Endothelial cell of umbilical vein (primary cell): Measurements from ENCODE around the gene ADCY7. TPM values are rescaled to one million over a fixed set of nuclear protein-coding genes. Genes with fewer than 3 reads are reported as not detected.
A peak's percentile ranks its signal among the peaks of the same experiment; 100 is the strongest.

Experiments
- BruUV-seq: library from RNA; stranded (reverse); fragments of 400-500 nt; replicated peaks from 2 replicates; lab custom pipeline; 2021; lab: Mats Ljungman, UMichigan
- CTCF ChIA-PET: fragments of 300-600, 350-600 bp; sonication (Branson Sonifier 250); formaldehyde crosslinking; loops from one replicate; lab custom pipeline; 2021; ENCODE audit warnings: antibody characterized with exemption, inconsistent platforms; lab: Charles Lee
- POLR2A ChIA-PET: fragments of 300-600, 350-600 bp; sonication (Branson Sonifier 250); formaldehyde crosslinking; loops from one replicate; lab custom pipeline; 2021; ENCODE audit warnings: antibody characterized with exemption, inconsistent platforms; lab: Charles Lee
- DNase-seq: peaks from one replicate; pipeline ENCODE4 v3.0.0-alpha.2; 2011; ENCODE audit warnings: low read depth, low spot score
- FAIRE-seq: peaks from 2 replicates; lab custom pipeline; 2011; peaks lifted over from hg19 to GRCh38; lab: Jason Lieb, UNC
- H2AFZ ChIP-seq: 2 replicates; pipeline ENCODE4 v1.6.0; 2012; ENCODE audit warnings: low read depth, low read length, control low read depth, inconsistent platforms
- H3K27ac ChIP-seq: 2 replicates; pipeline ENCODE4 v1.5.1; 2011; ENCODE audit warnings: low read depth, mild to moderate bottlenecking, control low read depth, low read length, moderate library complexity; ENCODE audit not compliant: insufficient read depth
- H3K27me3 ChIP-seq, 2 experiments: 2 replicates each; pipeline versions ENCODE4 v1.6.0 to v1.6.1; 2011; ENCODE audit warnings: low read length in 2 of 2, mixed read lengths in 1 of 2; ENCODE audit not compliant: control insufficient read depth in 2 of 2, insufficient read depth in 2 of 2
- H3K36me3 ChIP-seq, 2 experiments: 2 replicates in 1 of 2; 3 replicates in 1 of 2; pipeline ENCODE4 v1.5.1; 2011; ENCODE audit warnings: low read length in 2 of 2, mild to moderate bottlenecking in 1 of 2, moderate library complexity in 1 of 2; ENCODE audit not compliant: control insufficient read depth in 2 of 2, insufficient read depth in 2 of 2; ENCODE audit errors: extremely low read depth in 1 of 2
- H3K4me1 ChIP-seq: 3 replicates; pipeline ENCODE4 v1.5.1; 2011; ENCODE audit warnings: mild to moderate bottlenecking, low read length; ENCODE audit not compliant: control insufficient read depth, insufficient read depth; ENCODE audit errors: extremely low read depth
- H3K4me2 ChIP-seq: 2 replicates; pipeline ENCODE4 v1.6.1; 2011; ENCODE audit warnings: low read length, control low read depth, mixed read lengths; ENCODE audit not compliant: insufficient read depth
- H3K4me3 ChIP-seq, 3 experiments: fragments of 200-600 bp in 1 of 3; sonication (generic), shearing (Covaris generic) in 1 of 3; replicated peaks in 1 of 3; 2 replicates each; pipeline ENCODE4 v1.5.1; 2011 to 2016; ENCODE audit warnings: control low read depth in 3 of 3, low read length in 3 of 3, mild to moderate bottlenecking in 2 of 3, inconsistent platforms in 1 of 3, low read depth in 1 of 3, moderate library complexity in 1 of 3; ENCODE audit not compliant: insufficient read depth in 1 of 3
- H3K79me2 ChIP-seq: 2 replicates; pipeline ENCODE4 v1.6.0; 2012; ENCODE audit warnings: low read length, inconsistent platforms; ENCODE audit not compliant: control insufficient read depth, insufficient read depth
- H3K9ac ChIP-seq: replicated peaks from 2 replicates; pipeline ENCODE3; 2011; ENCODE audit warnings: low read length, control low read depth; ENCODE audit not compliant: insufficient read depth; ENCODE audit errors: extremely low read depth
- H3K9me1 ChIP-seq: replicated peaks from 3 replicates; pipeline ENCODE4 v1.6.0; 2011; ENCODE audit warnings: mild to moderate bottlenecking, low read length; ENCODE audit not compliant: control insufficient read depth, insufficient read depth; ENCODE audit errors: extremely low read depth
- H3K9me3 ChIP-seq: replicated peaks from 2 replicates; pipeline ENCODE4 v1.5.1; 2012; ENCODE audit warnings: low read length, inconsistent platforms; ENCODE audit not compliant: control insufficient read depth, insufficient read depth
- H4K20me1 ChIP-seq: replicated peaks from 2 replicates; pipeline ENCODE3; 2011; ENCODE audit warnings: mild to moderate bottlenecking, low read length; ENCODE audit not compliant: control insufficient read depth, insufficient read depth; ENCODE audit errors: extremely low read depth
- EZH2 ChIP-seq: IDR thresholded peaks from 2 replicates; pipeline ENCODE4 v1.6.1; 2012; ENCODE audit warnings: borderline replicate concordance, low read depth, mild to moderate bottlenecking, moderate library complexity, low read length, inconsistent platforms; ENCODE audit not compliant: severe bottlenecking
- FOS ChIP-seq: IDR thresholded peaks from 2 replicates; pipeline ENCODE4 v1.6.1; 2011; ENCODE audit warnings: mild to moderate bottlenecking, low read length, moderate library complexity, borderline replicate concordance; ENCODE audit not compliant: insufficient read depth
- GATA2 ChIP-seq: IDR thresholded peaks from 2 replicates; pipeline ENCODE4 v1.7.0; 2011; ENCODE audit warnings: low read depth, mild to moderate bottlenecking, moderate library complexity, mixed read lengths, low read length; ENCODE audit not compliant: insufficient read length, insufficient read depth
- JUN ChIP-seq: IDR thresholded peaks from 2 replicates; pipeline ENCODE4 v1.6.1; 2011; ENCODE audit warnings: borderline replicate concordance, low read depth; ENCODE audit not compliant: insufficient read length, insufficient read depth
- MYC ChIP-seq: IDR thresholded peaks from one replicate; pipeline ENCODE4 v1.6.1; 2011; ENCODE audit warnings: mild to moderate bottlenecking, low read depth, low read length
- POLR2AphosphoS5 ChIP-seq: IDR thresholded peaks from 2 replicates; pipeline ENCODE4 v1.6.1; 2012; ENCODE audit warnings: low read depth, mild to moderate bottlenecking, control low read depth, low read length, moderate library complexity; ENCODE audit not compliant: insufficient read depth
- dilution Hi-C: fragments of 300-500 bp; cut with MboI; formaldehyde crosslinking; loops from one replicate; pipeline ENCODE4 v1.15.0; 2019; ENCODE audit warnings: low sequenced_read_pairs; ENCODE audit not compliant: extremely low pct_ligation_motif_present
- intact Hi-C: fragments of 100-400 bp; cut with micrococcal nuclease; formaldehyde crosslinking; loops from one replicate; pipeline ENCODE4 v1.10.0; 2022
- polyA plus RNA-seq, 4 experiments: library from polyadenylated mRNA; depleted of rRNA in 3 of 4; stranded (reverse) in 3 of 4; unstranded in 1 of 4; fragments of >200 nt; gene quantifications; 2 replicates each; pipeline versions ENCODE4 v1.2.1 to v1.2.3, GENCODE V29; 2011 to 2012; ENCODE audit warnings: missing spikeins in 1 of 4
- total RNA-seq: library from RNA; stranded (reverse); gene quantifications from 2 replicates; pipeline ENCODE4 v1.2.3, GENCODE V29; 2021
- TF ChIP-seq, protein P1 (sequence below): IDR thresholded peaks from 2 replicates; pipeline ENCODE4 v1.6.1; 2011; ENCODE audit not compliant: insufficient read depth, insufficient read length
- TF ChIP-seq, protein P2 (sequence below), 2 donors: IDR thresholded peaks; 1 replicate in 1 of 2; 2 replicates in 1 of 2; pipeline ENCODE4 v1.5.1; 2011; ENCODE audit warnings: low read length in 2 of 2, mild to moderate bottlenecking in 2 of 2, moderate library complexity in 2 of 2, control low read depth in 1 of 2, inconsistent platforms in 1 of 2, low read depth in 1 of 2; ENCODE audit not compliant: insufficient read depth in 1 of 2; ENCODE audit errors: extremely low read depth in 1 of 2

ADCY7 gene
- total and polyA plus RNA-seq, 2 donors (not counting 3 experiments of a cell fraction or from before 2014, with no cell fraction given) = 3.5 to 9.3 TPM

GRCh38 chr16:50313596-50314478, 47.5 kb downstream of the ADCY7 start:
- dilution Hi-C loops (no loop called here), intact Hi-C loops (loop anchor here (2.0 kb wide), 1 partner anchor 67 kb away; no protein-coding TSS in a partner anchor)
- peak overlapping the region; percentile 46 for H3K27ac ChIP-seq
- TF ChIP-seq FOS (peak; percentile 51), EZH2 (no peak)
- peaks cover 12 to 13% of the 10 kb centered on the region in 2 experiments for H3K36me3 ChIP-seq
- H3K9me1 ChIP-seq = no peaks in the 10 kb centered on the region
- no peak overlapping the region for H3K9ac ChIP-seq
- peaks cover 12% of the 10 kb centered on the region for H3K4me1 ChIP-seq
- H3K4me3 ChIP-seq = no peak overlapping the region
- no peaks in the 10 kb centered on the region for H3K9me3 ChIP-seq
- DNase-seq (peak; percentile 51), FAIRE-seq (peak; percentile 81)
- BruUV-seq = no TSS peak
- no peak overlapping the region for H2AFZ ChIP-seq
- ChIA-PET POLR2A (no interaction called here), CTCF (interaction anchor here (0.7 to 3.1 kb wide), 4 partner anchors 16 to 352 kb away, joined by 3 to 15 read pairs (median 4); partner anchors contain the start of gene CNEP1R1)
- H3K4me2 ChIP-seq = no peak overlapping the region
- no peaks in the 10 kb centered on the region for H3K27me3 ChIP-seq
- H3K79me2 ChIP-seq = no peaks in the 10 kb centered on the region
- H4K20me1 ChIP-seq = no peaks in the 10 kb centered on the region

- Histone ChIP-seq H3K27me3 (no peaks in the 10 kb centered on the region), H4K20me1 (no peaks in the 10 kb centered on the region), H3K9me1 (no peaks in the 10 kb centered on the region), H3K36me3 (peaks cover 13% of the 10 kb centered on the region in 2 experiments), H2AFZ (no peak overlapping the region), H3K9ac (no peak overlapping the region), H3K4me2 (no peak overlapping the region), H3K79me2 (no peaks in the 10 kb centered on the region), H3K4me3 (no peak overlapping the region), H3K27ac (no peak overlapping the region), H3K4me1 (peaks cover 12% of the 10 kb centered on the region), H3K9me3 (no peaks in the 10 kb centered on the region)
- FAIRE-seq (peak; percentile 8), DNase-seq (no peak)
- dilution Hi-C loops = no loop called here
- intact Hi-C loops = no loop called here
- ChIA-PET CTCF (interaction anchor here (0.9 to 3.1 kb wide), 3 partner anchors 15 to 289 kb away, joined by 3 to 15 read pairs (median 3); partner anchors contain the start of gene CNEP1R1), POLR2A (no interaction called here)
- TF ChIP-seq MYC (no peak), EZH2 (no peak), POLR2AphosphoS5 (no peak), GATA2 (no peak), FOS (no peak), JUN (no peak)
- TF ChIP-seq, protein P1, sequence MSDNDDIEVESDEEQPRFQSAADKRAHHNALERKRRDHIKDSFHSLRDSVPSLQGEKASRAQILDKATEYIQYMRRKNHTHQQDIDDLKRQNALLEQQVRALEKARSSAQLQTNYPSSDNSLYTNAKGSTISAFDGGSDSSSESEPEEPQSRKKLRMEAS = no peak
- TF ChIP-seq, protein P2, sequence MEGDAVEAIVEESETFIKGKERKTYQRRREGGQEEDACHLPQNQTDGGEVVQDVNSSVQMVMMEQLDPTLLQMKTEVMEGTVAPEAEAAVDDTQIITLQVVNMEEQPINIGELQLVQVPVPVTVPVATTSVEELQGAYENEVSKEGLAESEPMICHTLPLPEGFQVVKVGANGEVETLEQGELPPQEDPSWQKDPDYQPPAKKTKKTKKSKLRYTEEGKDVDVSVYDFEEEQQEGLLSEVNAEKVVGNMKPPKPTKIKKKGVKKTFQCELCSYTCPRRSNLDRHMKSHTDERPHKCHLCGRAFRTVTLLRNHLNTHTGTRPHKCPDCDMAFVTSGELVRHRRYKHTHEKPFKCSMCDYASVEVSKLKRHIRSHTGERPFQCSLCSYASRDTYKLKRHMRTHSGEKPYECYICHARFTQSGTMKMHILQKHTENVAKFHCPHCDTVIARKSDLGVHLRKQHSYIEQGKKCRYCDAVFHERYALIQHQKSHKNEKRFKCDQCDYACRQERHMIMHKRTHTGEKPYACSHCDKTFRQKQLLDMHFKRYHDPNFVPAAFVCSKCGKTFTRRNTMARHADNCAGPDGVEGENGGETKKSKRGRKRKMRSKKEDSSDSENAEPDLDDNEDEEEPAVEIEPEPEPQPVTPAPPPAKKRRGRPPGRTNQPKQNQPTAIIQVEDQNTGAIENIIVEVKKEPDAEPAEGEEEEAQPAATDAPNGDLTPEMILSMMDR (IDR thresholded peaks at IDR 0.05; ENCODE audit: extremely low read depth in 1 of 2, insufficient read depth in 1 of 2, low read depth in 1 of 2, low read length in 2 of 2) = no peak
- no TSS peak for BruUV-seq
Measured at GRCh38 chr16:50314665-50315064, 48.3 kb downstream of the ADCY7 start.
